NB4 (cell line): ENCODE measurements around the gene PI3.

Source experiments
- MAX ChIP-seq: IDR thresholded peaks from 2 replicates; pipeline ENCODE4 v1.6.1; 2011; ENCODE audit warnings: low read depth, low read length
- POLR2A ChIP-seq: IDR thresholded peaks from 2 replicates; pipeline ENCODE4 v1.6.1; 2011; ENCODE audit warnings: mild to moderate bottlenecking; ENCODE audit not compliant: insufficient read length; ENCODE audit errors: extremely low read depth
- TF ChIP-seq, protein P1 (sequence below): IDR thresholded peaks from one replicate; pipeline ENCODE4 v1.5.1; 2012; ENCODE audit warnings: low read depth, low read length

DNA sequence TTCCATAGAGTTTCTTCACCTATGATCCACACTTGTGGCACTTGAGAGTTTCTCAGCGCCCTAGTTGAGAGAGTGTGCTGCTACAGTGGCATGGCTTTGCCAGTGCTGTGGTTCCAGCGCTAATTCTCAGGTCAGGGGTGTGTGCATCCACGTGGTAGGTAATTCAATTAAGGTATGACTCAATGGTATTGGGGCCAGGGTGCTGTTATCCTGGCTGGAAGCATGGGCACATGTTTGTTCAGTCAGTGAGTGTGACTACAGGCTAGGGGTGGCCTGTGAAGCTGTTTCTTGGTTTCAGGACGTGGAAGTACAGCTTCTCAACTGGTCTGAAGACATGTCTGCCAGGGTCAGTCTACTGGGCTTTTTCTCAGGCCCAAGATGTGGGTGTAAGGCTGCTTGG, 43.4 kb downstream of the PI3 start:
- TF ChIP-seq MAX (no peak), POLR2A (no peak)
- TF ChIP-seq, protein P1, sequence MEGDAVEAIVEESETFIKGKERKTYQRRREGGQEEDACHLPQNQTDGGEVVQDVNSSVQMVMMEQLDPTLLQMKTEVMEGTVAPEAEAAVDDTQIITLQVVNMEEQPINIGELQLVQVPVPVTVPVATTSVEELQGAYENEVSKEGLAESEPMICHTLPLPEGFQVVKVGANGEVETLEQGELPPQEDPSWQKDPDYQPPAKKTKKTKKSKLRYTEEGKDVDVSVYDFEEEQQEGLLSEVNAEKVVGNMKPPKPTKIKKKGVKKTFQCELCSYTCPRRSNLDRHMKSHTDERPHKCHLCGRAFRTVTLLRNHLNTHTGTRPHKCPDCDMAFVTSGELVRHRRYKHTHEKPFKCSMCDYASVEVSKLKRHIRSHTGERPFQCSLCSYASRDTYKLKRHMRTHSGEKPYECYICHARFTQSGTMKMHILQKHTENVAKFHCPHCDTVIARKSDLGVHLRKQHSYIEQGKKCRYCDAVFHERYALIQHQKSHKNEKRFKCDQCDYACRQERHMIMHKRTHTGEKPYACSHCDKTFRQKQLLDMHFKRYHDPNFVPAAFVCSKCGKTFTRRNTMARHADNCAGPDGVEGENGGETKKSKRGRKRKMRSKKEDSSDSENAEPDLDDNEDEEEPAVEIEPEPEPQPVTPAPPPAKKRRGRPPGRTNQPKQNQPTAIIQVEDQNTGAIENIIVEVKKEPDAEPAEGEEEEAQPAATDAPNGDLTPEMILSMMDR = no peak
